HAP-1 (cell line): Measurements from ENCODE around the gene CIPC.

Source experiments
- DNase-seq, 2 experiments: peaks; one replicate each; pipeline ENCODE4 v3.0.0-alpha.2; 2016 to 2020; ENCODE audit warnings: low spot score in 2 of 2
- H3K27me3 ChIP-seq: fragments of 250-450 bp; sonication (Bioruptor Pico); 2 replicates; pipeline ENCODE4 v1.5.1; 2020; ENCODE audit warnings: low read depth, mild to moderate bottlenecking, moderate library complexity
- H3K36me3 ChIP-seq: fragments of 250-450 bp; sonication (Bioruptor Pico); replicated peaks from 2 replicates; pipeline ENCODE4 v1.5.1; 2020; ENCODE audit warnings: mild to moderate bottlenecking
- H3K4me1 ChIP-seq: fragments of 250-450 bp; sonication (Bioruptor Pico); 2 replicates; pipeline ENCODE4 v1.5.1; 2020; ENCODE audit warnings: mild to moderate bottlenecking
- H3K4me3 ChIP-seq: fragments of 250-450 bp; sonication (Bioruptor Pico); 2 replicates; pipeline ENCODE4 v1.5.1; 2020; ENCODE audit warnings: mild to moderate bottlenecking, moderate library complexity
- H3K9me3 ChIP-seq: fragments of 250-450 bp; sonication (Bioruptor Pico); 2 replicates; pipeline ENCODE4 v1.5.1; 2020; ENCODE audit warnings: mild to moderate bottlenecking, moderate library complexity
- in situ Hi-C: fragments of 300-500 bp; cut with MboI; formaldehyde crosslinking; loops from 3 replicates; pipeline ENCODE4 v1.14.3; 2020; ENCODE audit warnings: low sequenced_read_pairs, inconsistent platforms, mixed read lengths

Gene CIPC

GRCh38 chr14:77119851-77120250 is 21.8 kb downstream of the CIPC start:
- H3K4me1 ChIP-seq: no peaks in the 10 kb centered on the region
- H3K36me3 ChIP-seq: peaks cover 7% of the 10 kb centered on the region
- no peaks in the 10 kb centered on the region for H3K9me3 ChIP-seq
- no peak overlapping the region for H3K4me3 ChIP-seq
- no peak for DNase-seq
- in situ Hi-C loops: no loop called here
- no peaks in the 10 kb centered on the region for H3K27me3 ChIP-seq

DNA sequence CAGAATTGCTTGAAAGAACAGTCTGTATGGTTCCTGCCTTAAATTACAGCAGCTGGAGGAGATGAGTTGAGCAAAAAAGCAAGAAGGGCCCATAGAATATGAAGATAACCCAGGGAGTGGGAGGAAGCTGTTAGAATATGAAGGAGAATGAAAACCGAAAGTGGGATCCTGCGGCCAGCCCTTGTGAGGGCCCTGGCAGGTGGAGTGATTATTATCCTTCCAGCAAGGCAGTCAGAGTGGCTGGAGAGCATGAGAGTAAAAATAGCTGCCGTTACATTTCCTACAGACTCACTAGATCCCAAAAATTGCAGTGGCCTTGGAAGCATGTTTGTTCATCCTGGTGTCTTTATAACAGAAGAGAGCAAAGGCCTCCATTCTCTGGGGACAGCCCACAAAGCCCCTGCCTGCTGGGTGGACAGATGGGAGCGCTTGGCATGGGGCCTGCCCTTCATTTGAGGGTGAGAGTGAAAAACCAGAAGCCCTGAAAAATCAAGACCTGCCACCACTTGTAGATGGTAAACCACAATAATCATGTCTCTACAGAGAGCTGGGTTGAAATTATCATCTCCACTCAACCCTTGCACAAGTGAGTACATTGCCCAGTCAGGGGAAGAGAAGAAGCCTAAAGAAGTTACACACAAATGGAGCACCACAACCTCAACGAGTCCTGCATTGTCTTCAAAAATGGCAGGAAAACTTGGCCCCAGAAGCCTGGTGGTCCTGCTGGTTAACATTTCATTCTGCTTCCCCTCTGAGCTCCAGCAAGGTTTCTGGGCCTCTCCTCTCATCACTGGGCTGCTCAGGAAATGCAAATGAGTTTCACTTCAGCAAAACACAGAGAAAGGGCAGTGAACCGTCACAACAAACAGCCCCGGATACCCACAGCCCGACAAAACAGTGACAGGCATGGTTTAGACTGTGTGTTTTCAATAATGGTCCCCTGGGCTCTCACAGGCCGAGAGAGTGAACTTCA is 23.0 kb downstream of the CIPC start:
- Histone ChIP-seq H3K4me3 (no peak overlapping the region), H3K9me3 (no peaks in the 10 kb centered on the region), H3K27me3 (peaks cover 6% of the 10 kb centered on the region; the same call in 1 of the 2 replicates), H3K36me3 (peaks cover 7% of the 10 kb centered on the region), H3K4me1 (no peaks in the 10 kb centered on the region)
- DNase-seq: no peak
- in situ Hi-C loops: no loop called here

DNA sequence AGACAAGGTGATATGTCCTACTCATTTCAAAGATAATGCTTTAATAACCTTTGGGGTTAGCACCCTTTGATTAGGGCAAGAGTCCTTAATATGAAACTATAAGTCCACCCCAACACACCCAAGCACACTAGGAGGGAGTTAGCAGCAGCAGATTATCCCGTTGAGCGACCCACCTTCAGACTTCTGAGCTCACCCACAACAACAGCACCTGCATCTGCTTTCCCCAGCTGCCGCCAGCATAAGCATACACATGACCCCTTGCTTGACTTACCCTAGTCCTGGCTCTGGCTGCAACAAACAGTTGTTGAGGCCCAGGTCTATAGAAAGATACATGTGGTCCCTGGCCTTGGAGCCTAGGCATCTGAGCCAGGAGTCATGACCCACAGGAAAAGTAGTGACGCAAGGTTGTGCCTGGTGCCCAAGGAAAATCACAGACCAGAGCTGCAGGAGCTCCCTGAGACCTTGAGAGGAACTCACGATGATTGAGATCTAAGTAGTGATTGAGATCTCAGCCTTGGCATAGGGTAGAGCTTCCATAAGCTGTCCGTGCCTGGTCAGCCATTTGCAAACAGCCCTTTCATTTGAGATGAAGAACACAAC is 24.6 kb downstream of the CIPC start:
- in situ Hi-C loops: no loop called here

DNA sequence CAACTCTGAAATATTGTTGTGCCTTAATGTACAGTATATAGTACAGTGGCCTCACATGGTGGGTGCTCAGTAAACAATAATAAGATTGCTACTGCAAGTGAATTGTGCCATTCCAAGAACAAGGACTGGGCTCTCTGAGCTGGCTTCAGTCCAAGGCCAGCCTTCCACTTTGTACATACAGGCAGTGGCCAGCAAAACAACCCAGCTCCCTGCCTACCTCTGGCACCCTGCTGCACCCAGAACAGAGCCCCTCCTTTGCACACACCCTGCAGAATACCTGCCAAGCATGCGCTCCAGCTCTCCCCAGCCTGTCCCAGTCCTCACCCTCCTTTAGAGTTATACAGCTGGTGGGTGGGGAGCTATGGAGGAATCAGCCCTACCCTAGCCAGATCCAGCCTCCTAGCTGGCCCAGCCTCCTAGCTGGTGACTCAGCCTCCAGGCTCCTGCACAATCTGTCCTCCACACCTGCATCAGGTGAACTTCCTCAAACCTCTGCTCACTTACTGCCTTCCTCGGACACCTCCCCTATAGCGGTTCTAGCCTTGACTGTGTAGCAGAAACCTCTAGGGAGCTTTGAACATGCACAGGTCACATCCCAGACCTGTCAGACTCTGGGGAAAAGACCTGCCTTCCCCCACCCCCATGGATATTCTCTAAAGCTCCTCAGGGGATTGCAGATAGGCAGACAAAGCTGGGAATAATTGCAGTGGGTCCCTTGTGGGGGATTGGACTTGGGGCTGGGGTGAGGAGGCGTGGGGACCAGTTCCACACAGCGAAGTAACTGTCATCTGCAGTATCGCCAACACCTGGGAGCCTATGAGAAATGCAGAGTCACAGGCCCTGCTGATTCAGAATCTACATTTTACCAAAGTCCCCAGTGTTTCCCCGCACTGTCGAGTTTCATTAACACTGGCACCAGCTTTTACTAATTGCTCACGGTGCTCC is 25.6 kb downstream of the CIPC start:
- no peak for DNase-seq
- Histone ChIP-seq H3K9me3 (no peaks in the 10 kb centered on the region), H3K27me3 (peaks cover 6% of the 10 kb centered on the region; the same call in 1 of the 2 replicates), H3K4me3 (no peak overlapping the region), H3K4me1 (no peaks in the 10 kb centered on the region), H3K36me3 (no peaks in the 10 kb centered on the region)
- in situ Hi-C loops: no loop called here

More for the DNA sequence above, 24.6 kb downstream of the CIPC start:
- Histone ChIP-seq H3K4me3 (no peak overlapping the region), H3K9me3 (no peaks in the 10 kb centered on the region), H3K36me3 (no peaks in the 10 kb centered on the region), H3K4me1 (no peaks in the 10 kb centered on the region), H3K27me3 (peaks cover 6% of the 10 kb centered on the region; the same call in 1 of the 2 replicates)
- no peak for DNase-seq

- H3K27me3 ChIP-seq: peaks cover 6% of the 10 kb centered on the region; the same call in 1 of the 2 replicates
- in situ Hi-C loops: no loop called here
- no peaks in the 10 kb centered on the region for H3K4me1 ChIP-seq
- DNase-seq: peak in 1 of 2 experiments; percentile 62
- peak overlapping the region; percentile 39 for H3K4me3 ChIP-seq
- no peaks in the 10 kb centered on the region for H3K36me3 ChIP-seq
- no peaks in the 10 kb centered on the region for H3K9me3 ChIP-seq
These were observed 26.6 kb downstream of the CIPC start for GRCh38 chr14:77124345-77125280.

DNA sequence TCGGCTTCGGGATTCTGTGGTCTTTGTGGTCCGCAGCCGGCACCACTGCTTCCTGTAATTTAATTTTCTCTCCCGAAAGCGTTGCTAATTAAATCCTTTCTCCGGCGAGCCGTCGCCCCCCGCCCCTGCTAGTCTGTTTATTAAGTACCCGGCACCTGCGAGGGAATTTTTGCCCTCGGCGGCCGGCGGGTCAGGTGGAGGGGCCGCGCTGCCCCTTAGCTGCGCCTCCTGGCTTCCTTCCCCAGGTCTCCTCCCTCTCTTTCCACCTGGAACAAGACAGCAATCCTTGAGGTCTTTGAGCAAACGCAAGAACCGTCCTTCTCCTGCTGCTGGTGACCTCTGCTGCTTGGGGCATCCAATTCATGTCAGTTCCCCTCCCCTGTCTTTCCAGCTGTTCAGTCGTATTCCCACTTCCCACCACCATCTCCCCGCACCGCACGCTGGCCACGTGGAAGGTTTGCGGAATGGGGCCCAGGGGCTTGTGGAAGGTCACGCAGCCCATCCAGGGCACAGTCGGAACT is 27.3 kb downstream of the CIPC start:
- Histone ChIP-seq H3K4me3 (peak overlapping the region; percentile 39), H3K27me3 (peaks cover 6% of the 10 kb centered on the region; the same call in 1 of the 2 replicates), H3K4me1 (no peaks in the 10 kb centered on the region), H3K9me3 (no peaks in the 10 kb centered on the region), H3K36me3 (no peaks in the 10 kb centered on the region)
- DNase-seq: no peak
- in situ Hi-C loops: no loop called here

DNA sequence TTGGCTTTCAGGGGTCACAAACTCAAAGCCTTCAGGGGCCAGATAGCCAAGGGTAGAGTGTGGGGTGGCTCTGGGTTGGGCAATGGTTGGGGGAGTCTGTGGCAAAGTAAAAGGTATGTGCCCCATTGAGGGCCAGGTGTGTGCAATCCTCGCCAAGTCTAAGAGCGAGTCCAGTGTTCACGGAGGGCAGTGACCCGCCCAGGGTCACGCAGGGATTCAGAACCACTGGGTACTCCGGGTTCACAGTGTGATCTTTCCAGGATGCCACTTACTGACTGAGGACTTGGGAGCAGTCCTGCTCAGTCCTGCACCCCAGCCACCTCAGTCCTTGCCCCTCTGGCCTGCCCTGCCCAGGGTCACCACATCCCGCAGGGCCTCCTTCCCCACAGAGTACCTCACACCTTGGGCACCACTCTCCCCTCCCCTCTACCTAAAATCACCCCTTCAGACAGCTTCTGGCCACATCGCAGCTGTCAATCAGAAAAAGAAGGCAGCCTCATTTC is 27.8 kb downstream of the CIPC start:
- DNase-seq: no peak
- Histone ChIP-seq H3K4me3 (no peak overlapping the region), H3K4me1 (no peaks in the 10 kb centered on the region), H3K9me3 (no peaks in the 10 kb centered on the region), H3K27me3 (peaks cover 6% of the 10 kb centered on the region; the same call in 1 of the 2 replicates), H3K36me3 (no peaks in the 10 kb centered on the region)
- in situ Hi-C loops: no loop called here

- no peaks in the 10 kb centered on the region for H3K9me3 ChIP-seq
- DNase-seq: no peak
- H3K36me3 ChIP-seq: no peaks in the 10 kb centered on the region
- H3K4me1 ChIP-seq: no peaks in the 10 kb centered on the region
- H3K27me3 ChIP-seq: peaks cover 6% of the 10 kb centered on the region; the same call in 1 of the 2 replicates
- H3K4me3 ChIP-seq: no peak overlapping the region
- in situ Hi-C loops: no loop called here
These were observed 28.5 kb downstream of the CIPC start for GRCh38 chr14:77126461-77126990.

GRCh38 chr14:77128414-77128891 is 30.4 kb downstream of the CIPC start:
- Histone ChIP-seq H3K27me3 (peaks cover 7% of the 10 kb centered on the region), H3K4me1 (no peaks in the 10 kb centered on the region), H3K4me3 (no peak overlapping the region), H3K9me3 (no peaks in the 10 kb centered on the region), H3K36me3 (no peaks in the 10 kb centered on the region)
- DNase-seq: no peak
- in situ Hi-C loops: no loop called here

- in situ Hi-C loops: no loop called here
- H3K4me1 ChIP-seq: no peaks in the 10 kb centered on the region
These were observed 32.3 kb downstream of the CIPC start for GRCh38 chr14:77130386-77130785.

DNA sequence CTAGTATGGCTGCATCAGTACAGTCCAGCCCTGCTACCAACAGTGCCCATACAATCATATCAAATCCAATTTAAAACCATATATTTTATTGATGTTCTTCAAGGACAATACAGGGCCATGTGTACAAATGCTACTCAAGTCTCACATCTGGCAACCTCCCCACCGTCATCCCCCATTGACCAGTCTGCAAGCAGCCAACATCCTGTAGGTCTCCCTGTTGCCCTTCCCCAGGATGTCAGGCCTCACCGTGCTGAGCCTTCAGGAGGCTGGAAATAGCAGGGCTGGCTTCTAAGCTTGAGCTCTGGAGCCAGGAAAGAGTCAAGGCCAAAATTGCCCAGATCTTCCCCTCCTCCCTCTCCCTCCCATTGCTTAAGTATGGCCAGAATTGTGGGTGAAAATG is 33.1 kb downstream of the CIPC start:
- H3K27me3 ChIP-seq: peaks cover 15% of the 10 kb centered on the region
- DNase-seq: no peak
- no peak overlapping the region for H3K4me3 ChIP-seq
- no peaks in the 10 kb centered on the region for H3K9me3 ChIP-seq
- no peaks in the 10 kb centered on the region for H3K36me3 ChIP-seq
- in situ Hi-C loops: no loop called here
- no peaks in the 10 kb centered on the region for H3K4me1 ChIP-seq

More at GRCh38 chr14:77130386-77130785, 32.3 kb downstream of the CIPC start:
- H3K4me3 ChIP-seq: no peak overlapping the region
- H3K9me3 ChIP-seq: no peaks in the 10 kb centered on the region
- peaks cover 18% of the 10 kb centered on the region for H3K27me3 ChIP-seq
- no peaks in the 10 kb centered on the region for H3K36me3 ChIP-seq
- DNase-seq: no peak
